Measurements from ENCODE around the gene PABPN1.

PABPN1 gene

DNA sequence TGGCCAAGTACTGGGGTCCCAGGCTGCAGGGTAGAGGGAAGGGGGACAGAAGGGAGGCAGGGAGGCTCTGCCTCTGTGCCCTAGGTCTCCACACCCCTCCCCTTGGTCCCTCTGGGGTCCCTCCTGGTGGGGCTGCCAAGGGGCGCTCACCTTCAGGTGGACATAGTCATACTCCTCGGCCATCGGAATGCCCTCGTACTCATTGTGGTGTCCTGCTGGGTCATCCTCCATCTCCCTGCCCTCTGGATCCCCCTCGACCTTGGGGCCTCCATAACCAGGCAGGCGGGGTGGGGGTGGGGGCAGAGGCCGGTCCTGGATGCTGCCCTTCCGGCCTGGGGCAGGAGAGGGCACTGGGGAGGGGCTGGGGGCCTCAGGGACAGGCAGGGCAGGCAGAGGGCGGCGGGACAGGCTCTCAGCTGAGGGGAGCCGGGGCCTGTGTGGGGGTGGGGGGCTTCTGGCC lies 37.9 kb downstream of the PABPN1 start:
- no peak for DNase-seq

DNA sequence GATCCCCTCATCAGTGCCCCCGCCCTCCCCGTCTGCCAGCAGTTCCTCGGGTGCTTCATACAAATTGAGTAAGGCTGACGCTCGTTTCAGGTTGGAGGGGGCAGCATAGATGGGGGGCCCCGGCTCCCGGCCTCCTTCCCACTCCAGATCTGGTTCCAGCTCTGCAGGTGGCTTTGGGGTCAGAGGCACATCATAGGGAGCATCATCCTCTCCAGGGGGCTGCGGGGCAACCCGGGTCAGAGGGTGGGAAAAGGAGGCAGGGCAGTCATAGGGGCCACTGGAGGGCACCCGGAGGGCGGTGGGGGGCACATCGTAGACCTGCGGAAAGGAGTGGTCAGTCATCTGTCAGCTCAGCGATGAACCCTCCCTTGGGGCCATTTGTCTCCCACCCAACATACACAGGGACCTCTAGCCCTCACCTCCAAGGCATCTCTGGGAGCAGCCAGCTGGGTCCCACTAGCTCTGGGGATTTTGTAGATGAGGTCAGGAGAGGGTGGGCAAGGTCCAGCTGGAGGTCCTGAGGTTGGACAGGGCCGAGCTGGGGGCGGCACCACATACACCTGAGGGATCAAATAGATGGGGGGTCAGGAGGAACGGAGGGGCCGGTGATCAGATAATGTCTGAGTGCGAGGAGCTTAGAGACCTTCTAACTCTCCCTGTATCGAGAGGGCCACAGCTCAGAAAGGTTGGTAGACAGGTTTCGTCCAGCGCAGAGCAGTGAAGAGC lies 38.6 kb downstream of the PABPN1 start:
- DNase-seq: no peak

DNA sequence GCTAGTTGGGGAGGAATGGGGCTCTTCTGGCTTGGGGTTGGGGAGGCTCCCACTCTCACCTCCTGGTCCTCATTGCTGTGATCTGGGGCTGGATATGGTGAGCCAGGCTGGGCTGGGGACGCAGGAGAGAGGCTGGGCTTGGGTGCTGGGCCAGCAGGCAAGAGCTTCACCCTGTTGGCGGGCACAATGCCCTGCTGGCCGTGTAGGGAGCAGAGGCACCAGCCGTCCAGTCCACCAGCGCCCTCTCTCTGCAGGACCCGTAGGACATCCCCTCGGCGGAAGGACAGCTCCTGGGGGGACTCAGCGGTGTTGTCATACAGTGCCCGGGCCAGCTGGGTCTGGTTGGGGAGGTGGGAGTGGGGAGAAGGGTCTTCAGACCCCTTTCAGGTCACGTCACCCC lies 39.2 kb downstream of the PABPN1 start:
- no peak for DNase-seq

DNA sequence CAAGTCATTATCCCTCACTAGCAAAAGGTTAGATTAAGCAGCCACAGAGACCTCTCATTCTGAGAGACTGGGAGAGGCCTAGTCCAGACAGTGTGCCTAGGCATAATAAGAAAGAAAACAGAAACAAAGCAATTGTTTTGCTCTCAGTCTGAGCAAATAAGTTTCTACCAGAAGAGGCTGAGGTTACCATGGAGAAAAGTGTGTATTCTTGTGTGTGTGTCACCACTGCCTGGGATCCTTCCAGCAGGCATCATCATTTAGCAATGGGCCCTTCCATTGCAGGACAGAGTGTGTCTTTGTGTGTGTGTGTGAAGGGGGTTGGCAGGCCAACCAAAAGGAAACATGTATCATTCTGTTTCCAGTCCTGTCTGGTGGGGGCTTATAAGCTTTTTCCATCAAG lies 40.1 kb downstream of the PABPN1 start:
- no peak for DNase-seq

DNA sequence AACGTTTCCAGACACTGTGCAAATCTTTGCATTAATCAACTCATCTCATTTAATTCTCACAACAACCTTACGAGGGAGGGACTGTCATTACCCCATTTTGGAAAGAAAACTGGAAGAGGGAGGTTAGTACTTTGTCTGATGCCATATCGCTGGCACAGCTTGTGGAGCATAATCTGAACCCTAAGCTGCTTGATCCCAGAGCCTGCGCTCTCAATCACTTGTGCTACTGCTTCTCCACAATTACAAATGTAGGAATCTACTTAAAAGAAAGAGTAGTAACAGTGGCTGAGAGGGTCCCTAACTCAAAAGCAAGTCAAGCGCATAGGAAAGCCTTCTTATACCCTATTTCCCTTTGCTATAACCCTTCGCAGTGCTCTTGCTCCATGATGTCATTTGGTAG lies 40.5 kb downstream of the PABPN1 start:
- no peak for DNase-seq

DNA sequence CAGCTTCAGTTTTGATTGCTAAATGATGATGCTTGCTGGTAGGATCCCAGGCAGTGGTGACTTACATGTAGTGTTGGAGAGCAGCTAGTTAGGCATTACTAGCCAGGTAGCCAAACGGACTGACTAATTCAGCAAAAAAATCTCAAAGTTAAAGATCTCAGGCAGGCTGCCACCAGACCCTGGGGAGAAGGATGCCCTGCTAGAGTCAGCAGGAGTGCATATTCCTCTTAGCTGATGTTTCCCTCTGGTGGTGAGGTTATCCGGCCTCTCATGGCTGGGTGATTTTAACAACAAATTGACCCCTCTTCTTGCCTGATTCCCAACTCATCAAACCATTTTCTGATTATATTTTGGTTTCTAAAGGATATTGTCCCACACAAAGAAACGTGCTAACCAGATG lies 40.9 kb downstream of the PABPN1 start:
- DNase-seq: no peak

DNA sequence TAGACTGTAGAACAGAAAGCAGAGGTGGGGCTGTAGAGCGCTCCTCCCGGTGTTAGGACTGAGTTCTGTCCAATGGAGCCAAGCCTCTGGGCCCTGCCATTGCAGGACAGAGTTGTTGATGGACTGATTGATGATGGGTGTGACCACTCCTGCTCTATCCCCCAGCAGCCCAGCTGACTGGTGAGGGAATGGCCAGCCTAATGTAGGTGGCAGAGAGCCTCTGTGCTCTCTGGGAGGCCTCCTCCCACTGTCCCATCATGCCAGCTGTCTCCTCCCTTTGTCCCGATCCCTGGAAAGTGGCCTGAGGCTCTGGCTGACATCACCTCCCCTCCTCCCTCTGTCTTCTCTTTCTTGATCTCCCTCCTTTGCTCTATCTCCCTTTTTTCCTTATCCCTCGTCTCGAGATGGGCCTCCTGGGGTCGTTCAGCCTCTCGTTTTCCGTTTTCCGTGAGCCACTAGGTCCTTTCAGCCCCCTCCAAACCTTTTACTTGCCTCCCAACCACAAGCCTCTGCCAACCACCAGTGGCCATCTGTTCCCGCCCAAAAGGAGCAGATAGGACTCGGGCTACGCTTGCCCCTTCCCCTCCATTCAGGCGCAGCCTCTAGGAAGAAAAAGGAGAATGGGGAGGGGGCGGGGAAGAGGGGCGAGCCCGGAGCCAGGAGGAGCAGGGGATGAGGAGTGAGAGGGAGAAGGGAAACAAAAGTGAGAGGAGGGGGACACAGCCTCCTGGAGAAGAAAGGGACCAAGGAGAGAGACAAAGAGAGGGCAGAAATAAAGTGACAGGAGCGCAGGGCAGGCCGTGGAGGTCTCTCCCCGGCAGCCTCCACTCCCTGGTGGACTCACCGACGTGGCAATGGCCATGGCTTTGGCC lies 43.1 kb downstream of the PABPN1 start:
- DNase-seq: no peak

DNA sequence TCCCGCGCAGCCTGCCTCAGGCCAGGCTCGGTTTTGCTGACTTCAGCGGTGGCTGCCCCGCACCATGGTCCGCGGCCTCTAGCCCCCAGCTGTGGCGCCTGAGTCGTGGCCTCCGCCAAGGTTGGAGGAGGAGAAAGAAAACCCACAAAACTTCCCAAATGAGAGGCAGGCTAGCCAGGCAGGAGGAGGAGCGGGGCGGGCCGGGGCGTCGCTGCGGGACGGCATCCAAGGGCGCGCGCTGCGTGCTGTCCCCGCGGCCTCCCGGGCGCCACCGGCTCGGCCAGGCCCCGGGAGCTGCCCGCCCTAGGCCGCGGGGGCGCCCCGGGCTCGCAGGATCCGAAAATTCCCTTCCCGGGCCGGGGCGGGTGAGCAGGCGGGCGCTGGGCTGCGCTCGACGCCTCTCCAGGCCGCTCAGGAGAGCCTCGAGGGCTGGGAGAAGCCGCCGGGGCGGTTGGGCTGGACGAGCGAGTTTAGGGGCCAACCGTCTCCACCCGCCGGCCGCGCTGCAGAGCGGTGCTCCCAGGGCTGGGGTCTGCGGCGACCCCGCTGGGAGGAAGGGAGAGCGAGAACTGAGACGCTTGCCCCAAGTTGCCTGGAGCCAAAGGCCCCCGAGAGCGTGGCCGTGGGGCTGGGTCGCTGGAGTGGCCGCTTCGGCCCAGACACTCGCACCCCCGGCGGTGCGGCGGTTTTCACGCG lies 43.9 kb downstream of the PABPN1 start, which contains the start of gene EFS:
EFS (minus strand) TSS at position 137 of the 696 bp plus-strand sequence. CDS start 147 bp downstream, outside the sequence.
- no peak for DNase-seq

DNA sequence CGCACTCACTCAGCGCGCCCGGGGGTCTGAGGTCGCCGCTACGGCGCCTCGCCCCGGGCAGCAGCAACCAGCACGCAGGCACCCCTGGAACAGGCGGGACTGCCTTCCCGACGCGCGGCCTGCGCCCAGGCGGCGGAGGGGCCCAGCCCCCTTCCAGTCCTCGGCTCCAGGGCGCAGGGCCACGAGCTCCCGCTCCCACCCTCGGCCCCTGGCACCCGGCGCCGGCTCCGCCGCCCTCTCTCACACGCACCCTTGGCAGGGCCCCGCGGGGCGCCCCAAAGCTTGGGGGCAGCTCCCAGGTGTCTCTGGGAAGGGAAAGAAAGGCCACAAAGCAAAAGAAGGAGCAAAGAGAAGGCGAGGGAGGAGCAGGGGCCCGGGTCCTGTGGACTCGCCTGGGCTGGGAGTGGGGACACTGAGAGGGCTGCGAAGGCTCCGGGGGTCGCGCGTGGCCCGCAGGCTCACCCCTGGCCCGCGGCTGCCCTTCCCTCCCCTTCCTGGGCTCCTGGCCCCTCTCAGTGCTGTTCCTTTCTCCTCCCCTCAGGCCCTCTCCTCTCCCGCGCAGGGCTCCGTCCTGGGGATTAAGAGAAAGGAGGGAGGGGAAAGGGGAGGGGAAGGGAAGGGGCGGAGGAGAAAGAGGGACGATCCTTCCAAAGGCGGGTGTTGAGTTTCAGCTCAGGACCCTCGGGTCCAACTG lies 44.6 kb downstream of the PABPN1 start:
- no peak for DNase-seq

DNA sequence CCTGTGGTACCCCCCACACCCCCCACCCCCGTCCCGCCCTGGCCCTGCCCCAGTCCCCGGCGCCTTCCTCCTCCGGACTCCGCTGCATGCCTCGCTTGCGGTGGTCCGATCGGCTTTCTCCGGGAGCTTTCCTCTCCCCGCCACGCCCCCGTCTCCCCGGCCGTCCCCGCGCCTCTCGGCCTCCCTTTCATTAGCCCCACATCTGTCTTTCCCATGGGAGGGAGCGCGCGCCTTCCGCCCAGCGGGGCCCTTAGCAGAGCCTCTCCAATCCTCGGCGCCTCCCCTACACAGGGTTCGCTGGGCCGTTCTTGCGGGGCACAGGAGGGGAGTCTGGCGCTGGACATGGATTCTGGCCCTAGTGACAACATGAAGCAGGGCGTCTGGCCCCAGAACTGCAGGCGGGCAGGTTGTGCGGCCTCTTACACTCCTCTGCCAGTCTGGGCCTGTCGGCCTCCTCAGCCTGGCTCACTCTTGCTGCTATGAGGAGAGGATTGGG lies 45.2 kb downstream of the PABPN1 start:
- DNase-seq: no peak

DNA sequence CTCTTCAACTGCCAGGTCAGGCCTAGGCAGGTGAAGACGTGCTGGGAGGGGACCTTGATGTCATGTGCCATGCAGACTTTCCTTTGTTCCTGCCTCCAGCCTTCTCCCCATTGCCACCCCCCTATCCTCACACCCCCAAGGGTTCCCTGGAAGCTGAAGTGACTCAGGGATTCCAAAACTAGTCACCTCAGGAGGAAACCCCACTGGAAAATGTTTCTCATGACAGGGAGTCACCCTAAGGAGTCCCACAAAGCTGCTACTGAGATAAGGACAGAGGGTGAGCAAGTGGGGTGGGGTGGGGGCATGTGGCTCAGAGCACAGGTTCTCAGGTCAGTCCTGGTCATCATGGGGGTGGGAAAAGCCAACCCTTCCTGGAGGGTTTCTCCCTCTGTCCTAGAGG lies 49.0 kb downstream of the PABPN1 start:
- no peak for DNase-seq

DNA sequence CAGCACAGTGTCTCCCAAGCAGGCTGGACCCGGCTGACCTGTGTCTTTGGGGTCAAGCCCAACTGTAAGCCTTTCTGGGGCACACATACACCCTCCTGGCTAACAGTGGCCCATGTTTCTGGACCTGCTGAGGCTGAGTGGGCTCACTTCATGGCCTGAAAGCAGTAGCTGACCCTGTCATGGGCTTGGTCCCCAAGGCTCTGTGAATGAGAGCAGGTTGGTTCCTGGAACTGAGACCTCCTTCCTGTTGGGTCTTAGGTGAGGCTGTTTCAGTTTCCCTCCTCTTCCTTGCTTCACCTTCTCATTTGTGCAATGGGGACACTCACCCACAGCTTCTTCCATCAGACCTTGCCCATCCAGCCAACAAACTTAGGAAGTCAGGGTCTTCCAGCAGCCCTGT lies 50.6 kb downstream of the PABPN1 start:
- no peak for DNase-seq

DNA sequence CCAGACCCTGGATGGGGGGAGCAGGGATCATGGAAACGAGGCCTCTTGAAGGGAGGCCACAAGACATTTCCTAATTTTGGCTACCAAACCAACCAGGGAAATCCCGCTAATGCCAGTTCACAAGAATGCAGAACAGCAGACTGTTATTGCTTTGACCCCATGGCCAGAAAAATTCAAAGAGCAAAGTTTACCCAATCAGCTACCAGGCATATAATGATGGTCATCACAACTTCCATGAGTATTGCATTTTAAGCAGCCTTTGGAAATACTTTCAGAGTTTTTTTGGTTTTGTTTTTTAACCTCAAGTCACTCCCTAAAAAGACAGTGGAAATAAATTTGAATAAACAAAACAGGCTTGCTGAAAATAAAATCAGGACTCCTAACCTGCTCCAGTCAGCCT lies 51.3 kb downstream of the PABPN1 start, which contains the start of gene IL25:
IL25 (plus strand) TSS at position 301 of the 400 bp plus-strand sequence.
- DNase-seq: no peak

DNA sequence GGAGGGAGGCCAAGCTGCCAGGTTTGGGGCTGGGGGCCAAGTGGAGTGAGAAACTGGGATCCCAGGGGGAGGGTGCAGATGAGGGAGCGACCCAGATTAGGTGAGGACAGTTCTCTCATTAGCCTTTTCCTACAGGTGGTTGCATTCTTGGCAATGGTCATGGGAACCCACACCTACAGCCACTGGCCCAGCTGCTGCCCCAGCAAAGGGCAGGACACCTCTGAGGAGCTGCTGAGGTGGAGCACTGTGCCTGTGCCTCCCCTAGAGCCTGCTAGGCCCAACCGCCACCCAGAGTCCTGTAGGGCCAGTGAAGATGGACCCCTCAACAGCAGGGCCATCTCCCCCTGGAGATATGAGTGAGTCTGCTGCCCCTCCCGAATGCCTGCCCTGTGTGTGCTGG lies 51.8 kb downstream of the PABPN1 start:
- DNase-seq: no peak

All from DMS 273 treated with DMSO at 0.1 percent for 48 hours (cell line).